GM18873 (cell line): Measurements from ENCODE around the gene MYL7.
"Not testable (repeated sequence)": the region's sequence is repeated elsewhere in the genome, so short reads cannot be mapped to it uniquely, and the experiment has no call there.

Experiments used
- ATAC-seq: cut with Tn5 transposase; IDR thresholded peaks from one replicate; pipeline ENCODE4 v1.9.1; 2021; ENCODE audit warnings: mild to moderate bottlenecking, moderate library complexity, moderate number of reproducible peaks; ENCODE audit not compliant: unreplicated experiment, low FRiP score

The MYL7 gene, protein sequence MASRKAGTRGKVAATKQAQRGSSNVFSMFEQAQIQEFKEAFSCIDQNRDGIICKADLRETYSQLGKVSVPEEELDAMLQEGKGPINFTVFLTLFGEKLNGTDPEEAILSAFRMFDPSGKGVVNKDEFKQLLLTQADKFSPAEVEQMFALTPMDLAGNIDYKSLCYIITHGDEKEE

DNA sequence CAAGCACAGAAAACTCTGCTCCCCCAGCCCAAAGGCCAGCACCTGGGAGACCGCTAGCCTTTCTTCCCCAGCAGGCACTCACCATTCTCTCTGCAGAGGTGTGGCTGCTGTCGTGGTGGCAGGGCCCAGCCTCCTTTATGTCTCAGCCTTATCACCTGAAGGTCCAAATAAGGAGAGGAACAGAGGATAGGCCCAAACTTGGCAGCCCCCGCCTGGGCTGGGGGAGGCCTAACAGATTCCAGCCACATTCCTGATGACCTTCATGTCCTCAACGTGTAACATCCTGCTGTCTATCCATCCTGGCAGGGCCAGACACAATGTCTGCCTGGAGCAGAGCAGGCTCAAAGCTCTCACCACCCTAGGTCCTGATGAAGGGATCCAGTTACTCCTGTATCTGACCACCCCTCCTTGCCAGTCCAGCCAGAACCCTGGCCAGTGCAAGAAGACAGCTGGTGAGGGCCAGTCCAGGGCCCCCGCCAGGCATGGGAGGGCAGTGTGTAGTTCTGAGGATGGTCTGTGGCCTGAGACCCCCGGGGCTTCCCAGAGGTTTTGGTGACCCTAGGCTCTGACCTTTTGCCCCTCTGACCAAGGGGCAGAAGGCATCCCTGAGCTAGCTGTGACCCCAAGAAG is at the start of gene MYL7:
TSS of gene MYL7 (minus strand) at position 112 of the 630 bp plus-strand sequence. CDS start at position 85, 27 bp downstream.
- no peak for ATAC-seq

- no peak for ATAC-seq
Observed at GRCh38 chr7:44189993-44190872, 49.1 kb upstream of the MYL7 start.

DNA sequence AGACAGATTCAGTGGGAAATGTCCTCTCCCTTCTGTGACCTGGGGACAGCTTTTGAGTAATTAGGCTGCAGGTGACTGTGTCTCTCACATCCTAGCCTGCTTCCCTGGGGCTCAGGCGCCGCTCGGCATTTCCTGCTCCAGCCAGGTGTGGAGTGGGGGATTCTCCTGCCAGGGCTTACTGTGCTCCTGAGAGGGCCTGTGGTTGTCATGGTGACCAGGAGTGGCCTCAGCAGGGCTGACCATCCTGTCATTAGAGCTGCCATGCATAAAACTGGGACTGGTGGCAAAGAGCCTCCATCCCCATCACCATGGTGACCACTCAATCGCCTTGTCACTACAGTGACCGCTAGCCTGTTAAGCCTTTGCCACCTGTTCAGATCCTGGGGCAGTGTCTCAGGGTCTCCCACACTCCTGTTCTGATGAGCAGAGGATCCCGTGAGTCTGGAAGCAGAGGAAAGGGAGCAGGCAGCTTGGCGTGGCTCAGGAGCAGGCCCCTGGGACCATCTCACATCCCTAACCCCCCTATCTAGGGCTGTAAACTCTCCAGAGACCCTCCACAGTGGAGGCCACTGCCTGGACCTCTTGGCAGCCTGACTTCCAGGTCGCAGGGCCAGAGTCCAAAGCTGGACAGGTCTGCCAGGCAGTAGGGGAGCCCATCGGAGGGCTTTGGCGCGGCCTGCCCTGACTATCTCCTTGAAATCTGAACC is 48.3 kb upstream of the MYL7 start, which contains the start of gene GCK:
TSS of gene GCK (minus strand) at position 154 of the 707 bp plus-strand sequence. CDS start 486 bp downstream, outside the sequence.
- no peak for ATAC-seq

DNA sequence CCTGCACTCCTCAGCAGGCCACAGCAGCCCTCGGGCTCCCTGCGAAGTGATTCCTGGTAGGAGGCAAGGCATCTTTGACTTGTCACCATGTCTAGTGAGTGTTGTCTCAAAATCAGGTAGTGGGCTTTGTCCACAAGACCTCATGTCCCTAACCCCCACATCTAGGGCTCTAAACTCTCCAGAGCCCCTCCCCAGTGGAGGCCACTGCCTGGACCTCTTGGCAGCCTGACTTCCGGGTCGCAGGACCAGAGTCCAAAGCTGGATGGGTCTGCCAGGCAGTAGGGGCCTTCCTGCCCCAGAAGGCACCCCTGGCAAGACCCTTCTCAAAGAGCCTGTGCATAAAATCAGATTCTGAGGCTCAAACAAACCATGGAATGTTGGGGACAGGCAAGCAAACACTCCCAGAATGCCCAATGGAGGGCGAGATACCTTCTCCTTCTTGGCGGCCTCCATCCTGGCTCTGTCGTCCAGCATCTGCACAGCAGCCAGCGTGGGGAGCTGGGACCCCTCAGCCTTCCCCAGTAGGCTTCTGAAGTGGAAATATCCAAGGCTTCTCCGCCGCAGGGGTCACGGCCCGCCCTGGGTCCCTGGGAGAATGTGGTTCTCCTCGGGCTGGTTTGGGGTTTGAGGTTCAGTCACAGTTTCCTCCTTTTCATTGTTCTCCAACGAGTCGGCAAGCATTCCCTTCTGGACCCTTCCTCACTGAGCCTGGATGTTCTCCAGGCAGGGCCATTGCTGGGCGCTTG is 47.5 kb upstream of the MYL7 start:
- no peak for ATAC-seq

DNA sequence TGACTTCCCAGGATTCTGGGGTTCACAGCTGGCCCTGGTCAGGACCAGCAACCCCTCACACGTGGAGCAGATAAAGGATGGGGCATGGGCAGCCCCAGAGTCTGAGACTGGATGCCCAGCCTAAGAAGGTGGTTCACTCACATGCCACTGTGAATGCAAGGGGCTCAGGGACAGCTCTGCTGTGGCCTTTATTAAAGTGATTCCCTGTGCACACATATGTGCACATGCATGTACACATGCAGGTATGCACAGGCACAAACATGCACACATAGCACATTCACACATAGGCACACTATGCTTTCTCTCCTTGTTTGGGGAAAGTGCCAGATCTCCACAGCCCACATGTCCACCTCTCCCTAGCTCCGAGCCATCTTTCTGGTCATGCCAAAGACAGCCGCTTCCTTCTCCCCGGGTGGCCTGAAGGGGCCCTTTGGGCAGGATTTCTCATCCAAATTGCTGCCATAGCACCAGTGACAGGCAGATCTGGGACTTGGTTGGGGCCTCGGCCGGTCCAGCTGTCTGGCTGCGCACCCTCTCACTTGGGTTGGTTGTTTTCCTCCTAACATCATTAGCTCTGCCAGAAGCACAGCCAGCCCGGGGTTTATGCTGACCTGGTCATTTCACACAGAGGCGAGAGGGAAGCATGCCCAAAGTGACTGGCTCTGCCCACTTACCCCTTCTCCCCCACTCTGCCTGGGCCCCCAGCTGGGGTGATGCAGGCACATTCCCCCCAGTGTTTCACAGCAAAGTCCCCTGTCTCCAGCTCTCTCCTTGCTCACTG is 46.7 kb upstream of the MYL7 start:
- ATAC-seq, result no peak

DNA sequence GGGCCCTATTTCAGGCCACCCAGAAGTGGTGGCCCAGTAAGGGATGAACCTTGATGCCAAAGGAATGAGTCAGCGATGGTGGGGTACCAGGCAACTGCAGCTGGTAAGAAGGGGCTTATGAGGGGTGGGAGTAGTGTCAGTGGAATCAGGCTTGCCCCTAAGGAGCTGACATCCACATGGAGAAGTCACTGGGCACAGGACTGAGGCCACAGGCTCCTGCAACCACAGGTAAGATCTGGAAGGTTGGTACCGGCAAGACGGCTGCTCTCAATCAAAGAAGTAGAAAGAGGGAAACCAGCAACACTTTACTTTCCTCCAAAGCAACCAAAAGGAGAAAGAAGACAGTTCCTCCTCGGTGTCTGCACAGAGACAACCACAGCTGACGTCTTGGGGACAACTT is 45.6 kb upstream of the MYL7 start:
- no peak for ATAC-seq

GRCh38 chr7:44185729-44186128 is 44.6 kb upstream of the MYL7 start:
- ATAC-seq, result no peak

DNA sequence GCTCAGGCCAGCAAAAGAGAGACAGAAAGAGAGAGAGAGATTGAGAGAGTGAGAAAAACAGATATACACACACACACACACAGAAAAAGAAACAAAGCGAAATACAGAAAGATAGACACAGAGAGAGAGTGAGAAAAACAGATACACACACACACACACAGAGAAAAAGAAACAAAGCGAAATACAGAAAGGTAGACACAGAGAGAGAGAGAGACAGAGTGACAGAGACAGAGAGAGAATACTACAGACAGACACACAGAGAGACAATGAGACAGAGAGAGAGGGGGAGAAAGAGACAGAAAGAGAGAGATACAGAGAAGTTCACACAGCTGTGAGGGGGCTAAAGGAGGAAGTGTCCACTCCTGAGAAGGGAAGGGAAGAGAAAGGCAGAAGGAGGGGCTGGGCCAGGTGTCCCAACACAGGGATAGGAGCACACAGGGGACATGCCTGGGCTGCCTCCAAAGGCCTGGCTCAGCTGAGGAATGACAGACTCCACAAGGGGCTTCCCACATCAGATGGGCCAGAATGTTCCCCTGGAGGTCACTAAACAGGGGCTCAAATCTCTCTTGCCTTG is 43.8 kb upstream of the MYL7 start:
- no peak for ATAC-seq

DNA sequence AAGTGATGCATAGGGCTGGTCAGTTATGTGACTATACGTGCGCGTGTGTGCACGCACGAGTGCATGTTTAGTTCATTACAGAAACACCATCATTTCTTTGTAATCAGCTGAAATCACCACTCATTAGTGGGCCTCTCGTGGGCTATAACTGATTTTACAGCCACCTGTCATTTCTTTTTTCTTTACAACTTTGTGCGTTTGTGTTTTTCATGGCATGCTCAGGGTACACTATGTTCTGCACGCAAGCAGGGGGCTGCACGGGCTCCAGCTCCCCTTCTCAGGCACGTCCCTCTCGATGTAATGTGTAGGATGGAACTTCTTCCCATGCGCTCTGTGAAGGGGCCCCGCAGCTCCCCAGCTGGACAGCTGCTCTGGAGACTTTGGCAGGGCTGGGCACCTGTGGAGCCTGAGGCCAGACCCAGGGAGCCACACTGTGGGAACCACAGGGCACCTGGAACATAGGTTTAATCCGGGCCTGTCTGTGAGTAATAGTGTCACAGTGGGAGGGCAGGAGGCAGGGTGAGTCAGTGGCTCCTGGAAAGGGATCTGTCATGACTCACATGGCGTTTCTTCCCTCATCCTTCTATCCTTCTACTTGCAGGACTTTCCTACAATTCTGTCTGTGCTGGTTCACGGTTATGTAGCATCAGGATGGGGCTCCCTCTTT is 43.2 kb upstream of the MYL7 start:
- no peak for ATAC-seq

GRCh38 chr7:44183386-44183785 is 42.3 kb upstream of the MYL7 start:
- no peak for ATAC-seq

DNA sequence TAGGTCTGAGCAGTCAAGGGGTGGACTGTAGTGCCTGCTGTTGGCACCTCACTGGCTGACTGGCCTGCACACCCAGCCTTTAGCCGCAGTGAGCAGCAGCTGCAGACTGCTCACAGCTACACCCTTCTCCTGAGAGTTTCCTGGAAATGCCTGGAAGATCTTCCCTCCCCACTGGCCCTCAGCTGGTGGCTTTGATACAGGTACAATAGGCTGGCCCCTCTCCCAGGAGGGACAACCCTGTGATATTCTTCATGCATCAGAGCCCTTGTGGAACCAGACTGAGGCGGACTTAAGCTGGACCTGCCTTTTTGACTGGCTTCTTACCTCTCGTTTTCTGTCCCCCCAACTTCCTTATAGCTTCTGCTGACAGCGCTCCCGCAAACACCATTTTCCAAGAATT is 41.7 kb upstream of the MYL7 start:
- ATAC-seq, result no peak

- ATAC-seq, result no peak
Observed at GRCh38 chr7:44180631-44181030, 39.5 kb upstream of the MYL7 start.

DNA sequence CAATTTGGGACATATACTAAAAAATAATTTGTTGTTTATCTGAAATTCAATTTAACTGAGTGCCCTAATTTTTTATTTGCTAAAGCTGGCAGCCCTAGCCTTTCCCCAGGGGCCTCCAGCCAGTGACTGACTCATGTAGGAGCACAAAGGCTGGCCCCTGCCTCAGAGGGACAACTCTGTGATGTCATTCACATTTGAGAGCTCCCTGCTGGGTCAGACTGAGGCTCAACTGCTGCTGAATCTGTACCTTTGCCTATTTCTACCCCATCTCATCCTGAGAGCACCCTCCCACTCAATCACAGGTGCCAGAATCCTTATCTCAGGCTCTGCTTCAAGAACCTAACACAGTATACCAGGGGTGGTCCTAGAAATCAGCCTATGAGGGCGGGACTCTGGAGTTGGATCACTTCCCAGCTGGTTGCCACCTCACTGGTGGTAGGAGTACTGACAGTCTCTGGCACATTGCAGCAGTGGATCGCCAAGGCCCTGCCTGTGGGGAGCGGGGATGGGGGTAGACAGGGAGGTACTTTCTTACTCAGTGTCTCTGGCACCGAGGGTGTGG is 36.5 kb upstream of the MYL7 start:
- ATAC-seq, result no peak

- no peak for ATAC-seq
Observed at GRCh38 chr7:44176486-44176885, 35.4 kb upstream of the MYL7 start.

DNA sequence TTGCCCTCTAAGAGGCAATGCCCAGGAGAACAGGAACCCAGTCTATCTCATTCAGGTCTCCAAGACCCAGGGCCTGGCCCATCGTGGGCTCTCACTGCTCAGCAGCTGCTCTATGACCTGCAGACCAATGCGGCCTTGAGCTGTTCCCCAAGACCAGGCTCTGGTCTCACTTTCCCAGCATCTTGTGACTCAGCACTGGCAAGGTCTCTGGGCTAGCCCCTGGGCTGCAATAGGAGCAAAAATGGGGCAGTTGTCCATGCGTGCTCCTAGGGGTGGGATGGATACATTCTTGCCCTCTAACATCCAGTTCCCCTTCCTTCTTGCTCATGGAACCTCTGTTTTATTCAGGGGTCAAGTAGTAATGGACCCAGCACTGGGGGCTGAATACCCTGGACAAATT is 34.6 kb upstream of the MYL7 start:
- no peak for ATAC-seq

DNA sequence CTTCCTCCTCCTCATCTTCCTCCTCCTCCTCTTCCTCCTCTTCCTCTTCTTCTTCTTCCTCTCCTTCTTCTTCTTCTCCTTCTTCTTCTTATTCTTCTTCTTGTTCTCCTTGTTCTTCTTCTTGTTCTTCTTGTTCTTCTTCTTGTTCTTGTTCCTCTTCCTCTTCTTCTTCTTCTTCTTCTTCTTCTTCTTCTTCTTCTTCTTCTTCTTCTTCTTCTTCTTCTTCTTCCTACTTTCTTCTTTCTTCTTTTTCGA is 33.5 kb upstream of the MYL7 start:
- not testable (repeated sequence) for ATAC-seq

GRCh38 chr7:44173911-44174693 is 33.0 kb upstream of the MYL7 start:
- ATAC-seq, result no peak
